ENCODE measurements around the gene GATAD2B.
"Not testable (repeated sequence)": the region's sequence is repeated elsewhere in the genome, so short reads cannot be mapped to it uniquely, and the experiment has no call there.

GATAD2B gene

GRCh38 chr1:153872331-153872730 lies 50.4 kb downstream of the GATAD2B start:
- DNase-seq (ENCODE audit: insufficient read length, low spot score) (no peak), FAIRE-seq (no peak)
- no peak for TF ChIP-seq POLR2A (IDR thresholded peaks at IDR 0.05; ENCODE audit: low read depth, low read length)

DNA sequence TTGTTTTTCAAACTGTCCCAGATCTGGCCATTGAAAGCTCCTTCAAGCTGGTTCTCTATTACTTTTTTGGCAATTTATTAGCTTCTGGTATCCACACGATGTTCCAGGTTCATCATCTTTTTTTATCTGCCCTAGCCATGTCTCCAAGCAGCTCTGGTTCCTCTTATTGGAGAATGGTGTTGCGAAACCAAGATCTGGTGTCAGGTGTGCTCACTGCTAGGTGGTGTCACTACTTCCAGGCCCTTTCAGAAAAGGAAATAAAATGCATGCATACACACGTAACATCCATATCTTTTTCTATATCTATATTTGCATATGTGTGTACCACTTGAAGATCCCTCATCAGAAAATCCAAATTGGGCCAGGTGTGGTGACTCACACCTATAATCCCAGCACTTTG lies 53.3 kb downstream of the GATAD2B start:
- FAIRE-seq: no peak
- no peak for DNase-seq (ENCODE audit: insufficient read length, low spot score)

GRCh38 chr1:153866045-153866850 lies 56.5 kb downstream of the GATAD2B start:
- no peak for TF ChIP-seq POLR2A (IDR thresholded peaks at IDR 0.05; ENCODE audit: low read depth, low read length)
- no peak for DNase-seq (ENCODE audit: insufficient read length, low spot score)
- FAIRE-seq: no peak

More for the DNA sequence above, 53.3 kb downstream of the GATAD2B start:
- no peak for TF ChIP-seq POLR2A (IDR thresholded peaks at IDR 0.05; ENCODE audit: low read depth, low read length)

- no peak for TF ChIP-seq POLR2A (IDR thresholded peaks at IDR 0.05; ENCODE audit: low read depth, low read length)
- DNase-seq (ENCODE audit: insufficient read length, low spot score) (no peak), FAIRE-seq (no peak)
These were observed 62.5 kb downstream of the GATAD2B start for GRCh38 chr1:153860285-153860684.

- no peak for FAIRE-seq
- DNase-seq (ENCODE audit: insufficient read length, low spot score): no peak
- TF ChIP-seq POLR2A (IDR thresholded peaks at IDR 0.05; ENCODE audit: low read depth, low read length): no peak
These were observed 65.3 kb downstream of the GATAD2B start for GRCh38 chr1:153857505-153857904.

- no peak for DNase-seq (ENCODE audit: insufficient read length, low spot score)
These were observed 66.0 kb downstream of the GATAD2B start for GRCh38 chr1:153856763-153857162.

GRCh38 chr1:153852170-153852569 lies 70.6 kb downstream of the GATAD2B start:
- no peak for DNase-seq (ENCODE audit: insufficient read length, low spot score)
- no peak for TF ChIP-seq POLR2A (IDR thresholded peaks at IDR 0.05; ENCODE audit: low read depth, low read length)
- no peak for FAIRE-seq

More at GRCh38 chr1:153856763-153857162, 66.0 kb downstream of the GATAD2B start:
- TF ChIP-seq POLR2A (IDR thresholded peaks at IDR 0.05; ENCODE audit: low read depth, low read length): no peak
- no peak for FAIRE-seq

GRCh38 chr1:153849487-153850185 lies 73.1 kb downstream of the GATAD2B start:
- no peak for TF ChIP-seq POLR2A (IDR thresholded peaks at IDR 0.05; ENCODE audit: low read depth, low read length)
- DNase-seq (ENCODE audit: insufficient read length, low spot score): no peak
- no peak for FAIRE-seq

GRCh38 chr1:153848805-153849204 lies 74.0 kb downstream of the GATAD2B start:
- DNase-seq (ENCODE audit: insufficient read length, low spot score) (no peak), FAIRE-seq (no peak)
- TF ChIP-seq POLR2A (IDR thresholded peaks at IDR 0.05; ENCODE audit: low read depth, low read length): no peak

GRCh38 chr1:153845158-153845557 lies 77.6 kb downstream of the GATAD2B start:
- DNase-seq (ENCODE audit: insufficient read length, low spot score) (no peak), FAIRE-seq (no peak)
- no peak for TF ChIP-seq POLR2A (IDR thresholded peaks at IDR 0.05; ENCODE audit: low read depth, low read length)

GRCh38 chr1:153844349-153844748 lies 78.4 kb downstream of the GATAD2B start:
- not testable (repeated sequence) for DNase-seq (ENCODE audit: insufficient read length, low spot score)

GRCh38 chr1:153842006-153842471 lies 80.7 kb downstream of the GATAD2B start:
- DNase-seq (ENCODE audit: insufficient read length, low spot score): no peak

More at GRCh38 chr1:153844349-153844748, 78.4 kb downstream of the GATAD2B start:
- FAIRE-seq: not testable (repeated sequence)

GRCh38 chr1:153841463-153841994 lies 81.2 kb downstream of the GATAD2B start:
- no peak for TF ChIP-seq POLR2A (IDR thresholded peaks at IDR 0.05; ENCODE audit: low read depth, low read length)
- no peak for FAIRE-seq
- DNase-seq (ENCODE audit: insufficient read length, low spot score): no peak

More at GRCh38 chr1:153842006-153842471, 80.7 kb downstream of the GATAD2B start:
- no peak for TF ChIP-seq POLR2A (IDR thresholded peaks at IDR 0.05; ENCODE audit: low read depth, low read length)
- FAIRE-seq: no peak

- not testable (repeated sequence) for DNase-seq (ENCODE audit: insufficient read length, low spot score); FAIRE-seq
These were observed 82.0 kb downstream of the GATAD2B start for GRCh38 chr1:153840774-153841173.

DNA sequence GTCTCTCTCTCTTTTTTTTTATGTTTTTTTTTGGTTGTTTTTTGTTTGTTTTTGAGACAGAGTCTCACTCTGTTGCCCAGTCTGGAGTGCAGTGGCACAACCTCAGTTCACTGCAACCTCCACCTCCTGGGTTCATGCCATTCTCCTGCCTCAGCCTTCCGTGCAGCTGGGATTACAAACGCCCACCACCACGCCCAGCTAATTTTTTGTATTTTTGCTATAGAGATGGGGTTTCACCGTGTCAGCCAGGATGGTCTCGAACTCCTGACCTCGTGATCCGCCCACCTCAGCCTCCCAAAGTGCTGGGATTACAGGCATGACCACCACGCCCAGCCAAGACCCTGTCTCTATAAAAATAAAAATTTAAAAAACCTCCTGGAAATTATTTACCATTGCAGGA lies 88.8 kb downstream of the GATAD2B start:
- not testable (repeated sequence) for DNase-seq (ENCODE audit: insufficient read length, low spot score); FAIRE-seq
